Measurements from ENCODE around the gene NRXN3. TPM values are rescaled to one million over a fixed set of nuclear protein-coding genes. Genes with fewer than 3 reads are reported as not detected.

NRXN3 gene
- total RNA-seq, 3 donors from 2014 or later, result 2.1 to 27.3 (median 2.6) TPM

DNA sequence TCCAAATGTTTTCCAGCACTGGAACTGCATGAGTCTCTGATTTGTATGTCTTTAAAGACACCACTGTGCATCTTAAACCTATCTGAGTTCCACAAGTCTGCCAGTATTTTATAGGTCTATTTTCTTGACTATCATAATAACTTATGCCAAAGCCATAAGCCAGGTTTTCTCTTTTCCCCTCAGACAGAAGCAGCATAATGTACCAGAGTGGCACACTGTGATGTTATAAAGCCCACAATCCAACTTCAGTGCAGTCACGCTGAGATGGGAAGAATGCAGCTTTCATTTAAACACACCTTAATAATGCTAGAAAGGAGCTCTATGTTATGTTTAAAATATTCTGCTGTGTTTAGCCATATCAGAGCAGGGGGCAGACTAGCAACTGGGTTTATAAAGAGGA, 1117.8 kb downstream of the NRXN3 start:
- Histone ChIP-seq H3K36me3 (ENCODE audit: low read depth) (no peaks in the 10 kb centered on the region), H3K9me3 (no peaks in the 10 kb centered on the region), H3K4me1 (ENCODE audit: low read depth) (no peaks in the 10 kb centered on the region), H3K4me3 (no peak overlapping the region)
- intact Hi-C loops (cut with DNase I, micrococcal nuclease), result no loop called here
- ATAC-seq, result no peak
- no peak for DNase-seq
- TF ChIP-seq, protein P1, sequence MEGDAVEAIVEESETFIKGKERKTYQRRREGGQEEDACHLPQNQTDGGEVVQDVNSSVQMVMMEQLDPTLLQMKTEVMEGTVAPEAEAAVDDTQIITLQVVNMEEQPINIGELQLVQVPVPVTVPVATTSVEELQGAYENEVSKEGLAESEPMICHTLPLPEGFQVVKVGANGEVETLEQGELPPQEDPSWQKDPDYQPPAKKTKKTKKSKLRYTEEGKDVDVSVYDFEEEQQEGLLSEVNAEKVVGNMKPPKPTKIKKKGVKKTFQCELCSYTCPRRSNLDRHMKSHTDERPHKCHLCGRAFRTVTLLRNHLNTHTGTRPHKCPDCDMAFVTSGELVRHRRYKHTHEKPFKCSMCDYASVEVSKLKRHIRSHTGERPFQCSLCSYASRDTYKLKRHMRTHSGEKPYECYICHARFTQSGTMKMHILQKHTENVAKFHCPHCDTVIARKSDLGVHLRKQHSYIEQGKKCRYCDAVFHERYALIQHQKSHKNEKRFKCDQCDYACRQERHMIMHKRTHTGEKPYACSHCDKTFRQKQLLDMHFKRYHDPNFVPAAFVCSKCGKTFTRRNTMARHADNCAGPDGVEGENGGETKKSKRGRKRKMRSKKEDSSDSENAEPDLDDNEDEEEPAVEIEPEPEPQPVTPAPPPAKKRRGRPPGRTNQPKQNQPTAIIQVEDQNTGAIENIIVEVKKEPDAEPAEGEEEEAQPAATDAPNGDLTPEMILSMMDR (IDR thresholded peaks at IDR 0.05), result no peak

DNA sequence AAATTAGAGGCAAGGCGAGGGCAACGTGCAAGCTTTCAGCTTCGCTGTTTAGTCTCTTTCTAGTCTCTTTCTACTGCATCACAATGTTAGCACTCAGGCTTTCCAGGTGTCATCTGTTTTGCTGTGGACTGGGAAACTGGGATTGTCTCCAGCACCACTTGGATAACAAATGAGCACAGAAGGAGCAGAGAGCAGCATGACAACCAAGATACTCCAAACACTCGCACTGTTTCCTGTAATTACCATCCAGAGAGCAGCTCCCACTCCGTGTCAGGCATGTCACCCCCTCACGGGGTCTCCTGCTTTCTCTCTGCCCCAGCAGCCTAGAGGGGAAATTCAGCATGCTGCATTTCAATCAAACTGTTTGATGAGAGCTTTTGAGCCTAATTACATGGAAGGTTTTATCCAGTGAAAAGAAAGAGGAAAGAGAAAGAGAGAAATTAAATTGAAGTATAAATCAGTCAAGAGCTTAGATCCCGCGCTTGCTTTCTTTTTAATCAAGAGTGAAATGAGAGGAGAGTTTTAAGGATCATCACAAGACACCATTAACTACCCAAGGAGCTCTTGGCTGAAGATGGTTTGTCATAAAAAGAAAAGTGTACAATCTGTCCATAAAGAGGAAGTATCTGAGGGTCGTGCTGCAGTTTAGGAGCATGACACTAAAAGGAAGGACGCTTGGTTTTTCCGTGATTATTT, 1123.5 kb downstream of the NRXN3 start:
- TF ChIP-seq, protein P1 (IDR thresholded peaks at IDR 0.05), result no peak
- H3K36me3 ChIP-seq (ENCODE audit: low read depth), result no peaks in the 10 kb centered on the region
- H3K4me1 ChIP-seq (ENCODE audit: low read depth), result no peaks in the 10 kb centered on the region
- no peaks in the 10 kb centered on the region for H3K9me3 ChIP-seq
- DNase-seq (no peak), ATAC-seq (no peak)
- intact Hi-C loops (cut with DNase I, micrococcal nuclease), result no loop called here
- H3K4me3 ChIP-seq, result no peak overlapping the region

DNA sequence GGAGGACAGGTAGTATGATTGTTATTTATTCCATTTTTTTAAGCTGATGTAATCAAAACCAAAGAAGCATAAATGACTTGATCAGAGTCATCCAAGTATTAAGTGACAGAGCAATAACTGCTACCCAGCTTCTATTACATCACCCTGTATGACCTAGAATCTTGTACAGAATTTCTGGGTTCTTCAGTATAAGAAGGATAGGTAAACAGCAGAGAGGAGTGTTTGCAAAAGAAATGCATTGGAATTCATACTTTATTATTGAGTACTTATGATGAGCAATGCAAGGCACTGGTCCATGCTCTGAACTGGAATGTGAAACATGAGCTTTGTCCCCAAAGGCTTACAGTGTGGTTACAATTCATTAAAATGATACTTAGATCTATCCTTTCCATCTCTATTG, 1124.3 kb downstream of the NRXN3 start:
- H3K36me3 ChIP-seq (ENCODE audit: low read depth), result no peaks in the 10 kb centered on the region
- H3K4me3 ChIP-seq, result no peak overlapping the region
- H3K9me3 ChIP-seq, result no peaks in the 10 kb centered on the region
- H3K4me1 ChIP-seq (ENCODE audit: low read depth), result no peaks in the 10 kb centered on the region
- TF ChIP-seq, protein P1 (IDR thresholded peaks at IDR 0.05), result no peak
- ATAC-seq, result no peak
- DNase-seq, result no peak
- intact Hi-C loops (cut with DNase I, micrococcal nuclease), result no loop called here

DNA sequence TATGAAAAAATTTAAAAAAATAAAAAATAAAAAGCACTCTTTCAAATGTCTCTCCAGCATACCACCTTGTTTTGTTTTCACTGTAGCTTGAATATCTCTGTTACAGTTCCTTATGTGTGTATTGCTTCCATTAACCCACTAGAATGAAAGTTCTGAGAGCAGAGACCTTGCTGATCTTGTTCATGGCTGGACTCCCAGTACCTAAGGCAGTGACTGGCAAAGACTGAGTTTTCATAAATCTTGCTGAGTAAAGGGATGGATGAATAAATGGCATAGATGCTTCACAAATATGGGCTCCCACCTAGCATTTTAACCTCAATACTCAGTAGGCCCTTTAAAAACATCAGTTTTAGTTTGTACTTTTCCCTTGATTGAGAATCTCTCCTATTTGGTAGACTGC, 1125.2 kb downstream of the NRXN3 start:
- DNase-seq, result no peak
- H3K4me1 ChIP-seq (ENCODE audit: low read depth), result no peaks in the 10 kb centered on the region
- no peak overlapping the region for H3K4me3 ChIP-seq
- TF ChIP-seq, protein P1 (IDR thresholded peaks at IDR 0.05), result no peak
- intact Hi-C loops (cut with DNase I, micrococcal nuclease), result no loop called here
- no peaks in the 10 kb centered on the region for H3K9me3 ChIP-seq
- ATAC-seq, result no peak
- no peaks in the 10 kb centered on the region for H3K36me3 ChIP-seq (ENCODE audit: low read depth)

DNA sequence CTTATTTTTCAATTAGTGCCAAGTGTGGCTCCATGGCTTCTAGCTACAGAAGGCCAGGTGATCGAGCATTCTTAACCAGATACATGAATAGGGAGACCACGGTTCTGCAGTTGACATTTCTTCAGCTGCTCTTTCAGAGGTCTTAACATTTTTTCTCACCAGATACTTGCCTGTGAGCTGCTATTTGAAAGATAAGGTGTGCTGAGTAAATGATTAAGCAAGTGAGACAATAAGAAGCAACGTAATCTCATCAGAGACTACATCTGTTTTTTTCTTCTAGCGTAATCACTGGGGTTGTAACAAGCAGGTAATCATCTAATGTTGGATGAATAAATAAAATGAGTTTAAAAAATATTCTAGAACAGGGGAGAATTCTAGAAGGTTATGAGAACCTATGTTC, 1128.2 kb downstream of the NRXN3 start:
- H3K4me1 ChIP-seq (ENCODE audit: low read depth), result no peaks in the 10 kb centered on the region
- TF ChIP-seq, protein P1 (IDR thresholded peaks at IDR 0.05), result no peak
- no peak for ATAC-seq
- no peak for DNase-seq
- no peak overlapping the region for H3K4me3 ChIP-seq
- no peaks in the 10 kb centered on the region for H3K36me3 ChIP-seq (ENCODE audit: low read depth)
- no peaks in the 10 kb centered on the region for H3K9me3 ChIP-seq
- intact Hi-C loops (cut with DNase I, micrococcal nuclease), result no loop called here

DNA sequence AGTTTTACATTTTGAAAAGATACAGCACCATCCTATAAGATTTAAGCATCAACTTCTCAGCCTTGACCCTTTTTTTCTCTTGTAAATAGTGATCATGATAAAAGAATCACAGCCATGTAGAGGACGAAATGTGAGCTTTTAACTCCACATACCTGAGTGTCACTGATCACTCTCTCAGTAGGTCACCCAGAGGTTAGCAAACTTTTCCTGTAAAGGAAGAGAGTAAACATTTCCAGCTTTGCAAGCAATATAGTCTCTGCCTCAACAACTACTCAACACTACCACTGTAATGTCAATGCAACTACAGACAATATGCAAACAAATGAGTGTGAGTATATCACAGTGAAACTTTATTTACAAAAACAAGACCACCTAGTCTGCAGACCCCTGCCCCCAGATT, 1129.0 kb downstream of the NRXN3 start:
- TF ChIP-seq, protein P1 (IDR thresholded peaks at IDR 0.05), result no peak
- peak; percentile 36 for ATAC-seq
- H3K4me1 ChIP-seq (ENCODE audit: low read depth), result no peaks in the 10 kb centered on the region
- no peak for DNase-seq
- H3K4me3 ChIP-seq, result no peak overlapping the region
- no peaks in the 10 kb centered on the region for H3K36me3 ChIP-seq (ENCODE audit: low read depth)
- H3K9me3 ChIP-seq, result no peaks in the 10 kb centered on the region
- intact Hi-C loops (cut with DNase I, micrococcal nuclease), result no loop called here
